Parathyroid adenoma (tissue), 2 donors: ENCODE data around the gene GNG12.
A peak's percentile ranks its signal among the peaks of the same experiment; 100 is the strongest.

ENCODE experiments used
- H2AFZ ChIP-seq: fragments of 300-600 bp; sonication (generic); one replicate; pipeline ENCODE4 v1.7.0; 2017; ENCODE audit warnings: antibody characterized with exemption, mild to moderate bottlenecking
- H3K27ac ChIP-seq: fragments of 300-600 bp; sonication (generic); one replicate; pipeline ENCODE4 v1.7.0; 2017
- H3K27me3 ChIP-seq: fragments of 300-600 bp; sonication (generic); one replicate; pipeline ENCODE4 v1.7.0; 2017; ENCODE audit warnings: low read length; ENCODE audit not compliant: control insufficient read depth, insufficient read depth
- H3K36me3 ChIP-seq: fragments of 300-600 bp; sonication (generic); one replicate; pipeline ENCODE4 v1.7.0; 2017; ENCODE audit warnings: low read length; ENCODE audit not compliant: control insufficient read depth, insufficient read depth
- H3K4me1 ChIP-seq: fragments of 300-600 bp; sonication (generic); one replicate; pipeline ENCODE4 v1.7.0; 2017; ENCODE audit warnings: control low read depth
- H3K4me2 ChIP-seq: fragments of 300-600 bp; sonication (generic); one replicate; pipeline ENCODE4 v1.7.0; 2017; ENCODE audit warnings: low read length
- H3K4me3 ChIP-seq: fragments of 300-600 bp; sonication (generic); one replicate; pipeline ENCODE4 v1.7.0; 2017; ENCODE audit warnings: low read depth, low read length
- H3K79me2 ChIP-seq: fragments of 300-600 bp; sonication (generic); one replicate; pipeline ENCODE4 v1.7.0; 2017; ENCODE audit warnings: control low read depth
- H3K9ac ChIP-seq: fragments of 300-600 bp; sonication (generic); one replicate; pipeline ENCODE4 v1.7.0; 2017; ENCODE audit warnings: mild to moderate bottlenecking
- H3K9me3 ChIP-seq: fragments of 300-600 bp; sonication (generic); one replicate; pipeline ENCODE4 v1.7.0; 2017; ENCODE audit warnings: low read length; ENCODE audit not compliant: control insufficient read depth
- TF ChIP-seq, protein P1 (sequence below): fragments of 300-600 bp; sonication (generic); IDR thresholded peaks from one replicate; pipeline ENCODE4 v1.7.0; 2017; ENCODE audit warnings: antibody characterized with exemption, mild to moderate bottlenecking
- donor health status: primary hyperparathyroidism.

Gene GNG12

DNA sequence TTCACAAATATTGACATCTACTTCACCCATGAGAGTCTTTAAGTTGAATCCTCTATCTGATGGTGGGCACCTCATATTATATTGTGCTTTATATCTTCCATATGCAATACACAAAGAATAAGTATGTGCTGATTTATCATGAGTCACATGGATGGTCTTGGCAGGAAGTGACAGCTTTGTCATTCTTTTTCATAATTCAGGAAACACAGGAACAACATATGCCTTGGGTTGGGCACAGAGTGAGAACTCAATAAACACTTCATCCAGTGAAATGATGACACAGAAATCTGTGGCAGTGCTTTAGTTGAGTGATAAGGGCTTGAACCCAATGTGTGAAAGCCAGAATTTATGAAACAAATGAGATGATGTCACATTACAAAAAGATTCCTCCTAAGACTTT lies 107.0 kb downstream of the GNG12 start:
- no peaks in the 10 kb centered on the region for H3K36me3 ChIP-seq
- TF ChIP-seq, protein P1, sequence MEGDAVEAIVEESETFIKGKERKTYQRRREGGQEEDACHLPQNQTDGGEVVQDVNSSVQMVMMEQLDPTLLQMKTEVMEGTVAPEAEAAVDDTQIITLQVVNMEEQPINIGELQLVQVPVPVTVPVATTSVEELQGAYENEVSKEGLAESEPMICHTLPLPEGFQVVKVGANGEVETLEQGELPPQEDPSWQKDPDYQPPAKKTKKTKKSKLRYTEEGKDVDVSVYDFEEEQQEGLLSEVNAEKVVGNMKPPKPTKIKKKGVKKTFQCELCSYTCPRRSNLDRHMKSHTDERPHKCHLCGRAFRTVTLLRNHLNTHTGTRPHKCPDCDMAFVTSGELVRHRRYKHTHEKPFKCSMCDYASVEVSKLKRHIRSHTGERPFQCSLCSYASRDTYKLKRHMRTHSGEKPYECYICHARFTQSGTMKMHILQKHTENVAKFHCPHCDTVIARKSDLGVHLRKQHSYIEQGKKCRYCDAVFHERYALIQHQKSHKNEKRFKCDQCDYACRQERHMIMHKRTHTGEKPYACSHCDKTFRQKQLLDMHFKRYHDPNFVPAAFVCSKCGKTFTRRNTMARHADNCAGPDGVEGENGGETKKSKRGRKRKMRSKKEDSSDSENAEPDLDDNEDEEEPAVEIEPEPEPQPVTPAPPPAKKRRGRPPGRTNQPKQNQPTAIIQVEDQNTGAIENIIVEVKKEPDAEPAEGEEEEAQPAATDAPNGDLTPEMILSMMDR, result no peak

DNA sequence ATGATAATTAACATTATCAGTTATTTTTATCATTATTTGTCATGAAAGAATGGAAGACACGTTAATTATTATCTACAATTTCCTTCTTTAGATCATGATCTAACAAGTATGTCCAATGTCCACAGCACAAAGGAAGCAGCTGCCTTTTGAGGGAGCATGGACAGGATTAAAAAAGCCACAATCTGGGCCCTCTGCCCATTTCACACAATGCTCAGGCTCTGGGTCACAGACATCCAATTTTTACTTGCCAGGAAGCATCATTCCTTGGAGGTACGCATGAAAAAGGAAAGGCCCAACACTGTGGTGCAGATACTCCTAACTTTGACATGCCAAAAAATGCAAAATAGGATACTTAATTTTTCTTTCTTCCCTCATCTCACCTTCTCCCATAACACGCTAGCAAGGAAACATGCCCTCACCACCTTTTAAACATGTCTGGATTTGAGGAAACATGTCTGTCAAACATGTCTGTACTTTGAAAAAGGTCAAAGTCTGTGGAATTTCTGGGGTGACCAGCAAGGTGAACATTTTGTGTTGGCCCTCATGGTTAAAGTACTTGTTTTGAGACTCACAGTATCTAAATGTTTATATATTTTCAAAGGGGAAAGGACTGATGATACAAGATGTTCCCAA lies 108.2 kb downstream of the GNG12 start:
- Histone ChIP-seq H3K9me3 (no peaks in the 10 kb centered on the region), H3K36me3 (no peaks in the 10 kb centered on the region), H3K27ac (peak overlapping the region; percentile 4), H3K4me1 (peaks cover 6% of the 10 kb centered on the region), H3K9ac (no peak overlapping the region), H3K79me2 (peaks cover 14% of the 10 kb centered on the region), H2AFZ (no peak overlapping the region), H3K4me2 (no peak overlapping the region), H3K4me3 (no peak overlapping the region), H3K27me3 (no peaks in the 10 kb centered on the region)
- TF ChIP-seq, protein P1, result no peak

More for the DNA sequence above, 107.0 kb downstream of the GNG12 start:
- no peak overlapping the region for H3K4me2 ChIP-seq
- H2AFZ ChIP-seq, result no peak overlapping the region
- no peak overlapping the region for H3K4me3 ChIP-seq
- no peak overlapping the region for H3K27ac ChIP-seq
- H3K9ac ChIP-seq, result no peak overlapping the region
- peaks cover 5% of the 10 kb centered on the region for H3K4me1 ChIP-seq
- H3K9me3 ChIP-seq, result no peaks in the 10 kb centered on the region
- H3K27me3 ChIP-seq, result no peaks in the 10 kb centered on the region
- peaks cover 12% of the 10 kb centered on the region for H3K79me2 ChIP-seq

DNA sequence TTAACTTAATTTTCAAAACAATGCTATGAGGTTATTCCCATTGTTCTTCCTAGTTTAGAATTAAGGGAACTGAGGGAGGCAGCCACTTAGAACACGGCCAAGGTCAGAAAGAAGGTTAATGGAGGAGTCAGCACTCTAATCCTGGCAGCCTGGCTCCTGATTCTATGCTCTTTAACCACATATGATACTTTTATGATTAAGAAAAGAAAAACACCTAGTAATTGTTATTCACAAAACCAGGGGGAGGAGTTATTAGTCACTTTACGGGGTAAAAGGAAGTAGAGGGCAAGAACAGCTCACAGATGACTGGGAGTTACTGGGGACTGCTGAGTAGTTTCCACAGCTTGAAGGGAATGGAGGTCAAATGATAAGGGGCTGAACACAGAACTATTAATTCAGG lies 109.6 kb downstream of the GNG12 start:
- TF ChIP-seq, protein P1, result no peak
- Histone ChIP-seq H2AFZ (no peak overlapping the region), H3K27me3 (no peaks in the 10 kb centered on the region), H3K4me2 (no peak overlapping the region), H3K79me2 (peaks cover 12% of the 10 kb centered on the region), H3K27ac (no peak overlapping the region), H3K9ac (no peak overlapping the region), H3K36me3 (no peaks in the 10 kb centered on the region), H3K9me3 (no peaks in the 10 kb centered on the region), H3K4me1 (peaks cover 8% of the 10 kb centered on the region), H3K4me3 (no peak overlapping the region)

DNA sequence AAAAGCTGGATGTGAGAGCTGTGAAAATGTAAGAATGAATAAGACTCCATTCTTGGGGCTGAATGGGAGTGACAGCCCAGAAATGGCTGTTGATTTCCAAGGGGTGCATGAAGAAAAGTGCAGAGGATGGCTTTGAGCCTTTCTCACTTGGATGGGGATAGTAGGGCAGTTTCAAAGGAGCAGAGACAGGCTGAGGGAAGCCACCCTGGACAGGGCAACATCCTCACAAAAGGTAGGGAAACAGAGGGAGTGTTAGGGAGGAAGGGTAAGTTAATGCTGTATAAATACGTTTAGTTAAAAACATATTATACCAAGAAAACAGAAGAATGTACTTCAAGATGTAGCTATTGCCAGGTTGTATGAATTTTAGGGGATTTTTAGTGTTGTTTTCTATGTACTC lies 110.1 kb downstream of the GNG12 start:
- no peak overlapping the region for H3K9ac ChIP-seq
- H3K36me3 ChIP-seq, result no peaks in the 10 kb centered on the region
- peaks cover 8% of the 10 kb centered on the region for H3K4me1 ChIP-seq
- no peak overlapping the region for H3K4me2 ChIP-seq
- H2AFZ ChIP-seq, result no peak overlapping the region
- H3K4me3 ChIP-seq, result no peak overlapping the region
- no peaks in the 10 kb centered on the region for H3K9me3 ChIP-seq
- TF ChIP-seq, protein P1, result no peak
- peaks cover 11% of the 10 kb centered on the region for H3K79me2 ChIP-seq
- no peak overlapping the region for H3K27ac ChIP-seq
- H3K27me3 ChIP-seq, result no peaks in the 10 kb centered on the region

DNA sequence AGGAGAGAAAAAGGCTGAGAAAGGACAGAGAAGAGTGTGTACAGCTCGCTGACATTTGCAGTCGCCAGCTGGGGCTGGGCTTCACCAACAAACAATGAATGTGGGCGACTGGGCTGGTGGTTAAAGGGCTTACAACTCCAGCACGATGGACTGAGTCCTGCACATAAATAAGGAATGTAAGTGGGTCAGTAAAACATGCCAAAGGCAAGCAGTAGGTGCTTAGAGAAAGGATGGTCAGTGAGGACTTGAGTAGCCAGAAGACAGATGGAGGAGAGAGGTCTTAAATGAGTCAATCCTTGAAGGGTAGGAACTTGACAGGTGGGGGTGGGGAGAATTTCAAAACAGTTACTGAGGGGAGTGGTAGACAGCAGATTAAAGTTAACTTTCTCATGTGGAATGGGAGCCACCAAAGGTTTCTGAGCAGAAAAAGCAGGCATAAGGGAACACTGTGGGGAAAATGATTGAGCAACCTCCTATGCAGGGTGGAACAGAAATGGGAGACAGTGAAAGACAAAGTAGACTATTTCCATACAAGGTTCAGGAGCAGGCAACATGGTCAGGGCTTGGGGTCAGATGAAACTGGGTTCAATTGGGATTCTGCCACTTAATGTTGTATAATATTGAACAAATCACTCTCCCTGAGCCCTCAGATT lies 110.8 kb downstream of the GNG12 start:
- H3K9ac ChIP-seq, result no peak overlapping the region
- H2AFZ ChIP-seq, result no peak overlapping the region
- H3K27ac ChIP-seq, result no peak overlapping the region
- no peak overlapping the region for H3K4me3 ChIP-seq
- H3K4me1 ChIP-seq, result peaks cover 8% of the 10 kb centered on the region
- TF ChIP-seq, protein P1, result no peak
- no peaks in the 10 kb centered on the region for H3K9me3 ChIP-seq
- H3K79me2 ChIP-seq, result peaks cover 11% of the 10 kb centered on the region
- H3K36me3 ChIP-seq, result no peaks in the 10 kb centered on the region
- no peaks in the 10 kb centered on the region for H3K27me3 ChIP-seq
- no peak overlapping the region for H3K4me2 ChIP-seq
